Astrocyte (in vitro differentiated cells and primary cell): ENCODE results near the gene NME4. TPM values are rescaled to one million over a fixed set of nuclear protein-coding genes. Genes with fewer than 3 reads are reported as not detected.
A peak's percentile ranks its signal among the peaks of the same experiment; 100 is the strongest.

ENCODE experiments used
- DNase-seq: peaks from one replicate; pipeline ENCODE4 v3.0.0-alpha.2; 2010; ENCODE audit warnings: low read depth
- FAIRE-seq: peaks from 2 replicates; lab custom pipeline; 2011; peaks lifted over from hg19 to GRCh38; lab: Jason Lieb, UNC
- H2AFZ ChIP-seq: 2 replicates; pipeline ENCODE4 v1.6.0; 2012; ENCODE audit warnings: low read depth, low read length, inconsistent platforms
- H3K27ac ChIP-seq: 2 replicates; pipeline ENCODE4 v1.5.1; 2011; ENCODE audit warnings: low read depth, low read length, inconsistent platforms
- H3K27me3 ChIP-seq: 2 replicates; pipeline ENCODE4 v1.6.0; 2011; ENCODE audit warnings: low read length, inconsistent platforms; ENCODE audit not compliant: insufficient read depth
- H3K36me3 ChIP-seq: 2 replicates; pipeline ENCODE4 v1.5.1; 2011; ENCODE audit warnings: low read length, inconsistent platforms; ENCODE audit not compliant: insufficient read depth
- H3K4me1 ChIP-seq: 2 replicates; pipeline ENCODE4 v1.5.1; 2011; ENCODE audit warnings: low read length, inconsistent platforms; ENCODE audit not compliant: insufficient read depth
- H3K4me2 ChIP-seq: 2 replicates; pipeline ENCODE4 v1.6.0; 2012; ENCODE audit warnings: low read length, inconsistent platforms
- H3K4me3 ChIP-seq: 2 replicates; pipeline ENCODE4 v1.5.1; 2011; ENCODE audit warnings: low read depth, mild to moderate bottlenecking, low read length, inconsistent platforms; ENCODE audit not compliant: insufficient read depth
- H3K79me2 ChIP-seq: 2 replicates; pipeline ENCODE4 v1.6.0; 2012; ENCODE audit warnings: mild to moderate bottlenecking, low read length, inconsistent platforms; ENCODE audit not compliant: insufficient read depth
- H3K9ac ChIP-seq: 2 replicates; pipeline ENCODE4 v1.6.0; 2012; ENCODE audit warnings: mild to moderate bottlenecking, low read length, inconsistent platforms
- H3K9me3 ChIP-seq: 2 replicates; pipeline ENCODE4 v1.5.1; 2012; ENCODE audit warnings: low read depth, mild to moderate bottlenecking, low read length, inconsistent platforms; ENCODE audit not compliant: insufficient read depth
- H4K20me1 ChIP-seq: 2 replicates; pipeline ENCODE4 v1.6.0; 2012; ENCODE audit warnings: low read length, inconsistent platforms; ENCODE audit not compliant: insufficient read depth
- H3K27ac Mint-ChIP-seq: one replicate; pipeline ENCODE4 v1.8.0; 2021; ENCODE audit warnings: mild to moderate bottlenecking, mixed read lengths; ENCODE audit not compliant: unreplicated experiment
- H3K27me3 Mint-ChIP-seq: one replicate; pipeline ENCODE4 v1.8.0; 2021; ENCODE audit warnings: low read depth, mixed read lengths; ENCODE audit not compliant: unreplicated experiment
- H3K36me3 Mint-ChIP-seq: one replicate; pipeline ENCODE4 v1.8.0; 2021; ENCODE audit warnings: low read depth, mixed read lengths; ENCODE audit not compliant: unreplicated experiment
- H3K4me1 Mint-ChIP-seq: one replicate; pipeline ENCODE4 v1.8.0; 2021; ENCODE audit warnings: low read depth, mixed read lengths; ENCODE audit not compliant: unreplicated experiment
- H3K4me3 Mint-ChIP-seq: one replicate; pipeline ENCODE4 v1.8.0; 2021; ENCODE audit warnings: mild to moderate bottlenecking, moderate library complexity, mixed read lengths; ENCODE audit not compliant: unreplicated experiment
- H3K9me3 Mint-ChIP-seq: one replicate; pipeline ENCODE4 v1.8.0; 2021; ENCODE audit warnings: mild to moderate bottlenecking, mixed read lengths; ENCODE audit not compliant: unreplicated experiment
- EZH2 ChIP-seq: IDR thresholded peaks from 2 replicates; pipeline ENCODE4 v1.6.1; 2012; ENCODE audit warnings: mild to moderate bottlenecking, low read length, inconsistent platforms; ENCODE audit not compliant: insufficient read depth
- total RNA-seq: library from RNA; stranded (reverse); gene quantifications from 2 replicates; pipeline ENCODE4 v1.2.1, GENCODE V29; 2021
- TF ChIP-seq, protein P1 (sequence below): IDR thresholded peaks from 2 replicates; pipeline ENCODE4 v1.5.1; 2011; ENCODE audit warnings: low read depth, mild to moderate bottlenecking, inconsistent platforms, low read length, moderate library complexity; ENCODE audit not compliant: insufficient read depth

Gene NME4
- total RNA-seq, 1 donor from 2014 or later = 268 TPM

DNA sequence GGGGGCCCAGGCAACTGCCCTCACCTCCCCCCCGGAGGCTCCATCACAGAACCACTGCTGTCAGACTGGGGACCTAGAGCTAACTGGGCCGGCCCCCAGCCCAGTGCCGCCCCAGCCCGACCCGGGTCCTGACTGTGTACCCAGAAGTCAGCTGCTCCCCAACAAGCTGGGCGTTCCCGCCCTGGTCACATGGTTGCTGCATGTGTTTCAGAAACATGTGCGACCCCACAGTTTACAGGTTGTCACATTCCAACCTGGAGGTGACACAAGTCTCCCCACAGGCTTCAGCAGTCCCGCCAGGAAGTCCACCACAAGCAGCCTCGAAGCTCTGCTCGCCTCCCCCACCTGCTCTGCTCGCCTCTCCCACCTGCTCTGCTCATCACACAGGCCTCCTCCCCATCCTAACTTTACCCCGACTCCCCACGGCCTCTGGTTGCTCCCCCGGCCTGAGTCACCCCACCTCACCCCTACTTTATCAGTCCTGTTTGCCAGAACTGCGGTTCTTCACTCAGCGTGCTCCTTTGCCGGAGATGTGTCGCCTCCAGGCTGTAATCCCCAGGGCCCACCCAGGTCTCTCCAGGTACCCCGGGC, 27.6 kb upstream of the NME4 start:
- H3K9ac ChIP-seq = peak overlapping the region; percentile 60
- Mint-ChIP-seq H3K9me3 (no peaks in the 10 kb centered on the region), H3K27me3 (no peaks in the 10 kb centered on the region), H3K4me1 (peaks cover 9% of the 10 kb centered on the region), H3K4me3 (peak overlapping the region; percentile 80), H3K27ac (no peak overlapping the region), H3K36me3 (peaks cover 2% of the 10 kb centered on the region)
- DNase-seq = no peak
- no peaks in the 10 kb centered on the region for H3K27me3 ChIP-seq
- no peaks in the 10 kb centered on the region for H3K36me3 ChIP-seq
- H3K27ac ChIP-seq = no peak overlapping the region
- H2AFZ ChIP-seq = no peak overlapping the region
- peaks cover 8% of the 10 kb centered on the region for H3K4me1 ChIP-seq
- no peaks in the 10 kb centered on the region for H3K79me2 ChIP-seq
- H3K4me2 ChIP-seq = peak overlapping the region; percentile 82
- H4K20me1 ChIP-seq = peaks cover 11% of the 10 kb centered on the region
- H3K4me3 ChIP-seq = peak overlapping the region; percentile 39
- no peaks in the 10 kb centered on the region for H3K9me3 ChIP-seq
- no peak for FAIRE-seq
- no peak for TF ChIP-seq EZH2
- TF ChIP-seq, protein P1, sequence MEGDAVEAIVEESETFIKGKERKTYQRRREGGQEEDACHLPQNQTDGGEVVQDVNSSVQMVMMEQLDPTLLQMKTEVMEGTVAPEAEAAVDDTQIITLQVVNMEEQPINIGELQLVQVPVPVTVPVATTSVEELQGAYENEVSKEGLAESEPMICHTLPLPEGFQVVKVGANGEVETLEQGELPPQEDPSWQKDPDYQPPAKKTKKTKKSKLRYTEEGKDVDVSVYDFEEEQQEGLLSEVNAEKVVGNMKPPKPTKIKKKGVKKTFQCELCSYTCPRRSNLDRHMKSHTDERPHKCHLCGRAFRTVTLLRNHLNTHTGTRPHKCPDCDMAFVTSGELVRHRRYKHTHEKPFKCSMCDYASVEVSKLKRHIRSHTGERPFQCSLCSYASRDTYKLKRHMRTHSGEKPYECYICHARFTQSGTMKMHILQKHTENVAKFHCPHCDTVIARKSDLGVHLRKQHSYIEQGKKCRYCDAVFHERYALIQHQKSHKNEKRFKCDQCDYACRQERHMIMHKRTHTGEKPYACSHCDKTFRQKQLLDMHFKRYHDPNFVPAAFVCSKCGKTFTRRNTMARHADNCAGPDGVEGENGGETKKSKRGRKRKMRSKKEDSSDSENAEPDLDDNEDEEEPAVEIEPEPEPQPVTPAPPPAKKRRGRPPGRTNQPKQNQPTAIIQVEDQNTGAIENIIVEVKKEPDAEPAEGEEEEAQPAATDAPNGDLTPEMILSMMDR = no peak

DNA sequence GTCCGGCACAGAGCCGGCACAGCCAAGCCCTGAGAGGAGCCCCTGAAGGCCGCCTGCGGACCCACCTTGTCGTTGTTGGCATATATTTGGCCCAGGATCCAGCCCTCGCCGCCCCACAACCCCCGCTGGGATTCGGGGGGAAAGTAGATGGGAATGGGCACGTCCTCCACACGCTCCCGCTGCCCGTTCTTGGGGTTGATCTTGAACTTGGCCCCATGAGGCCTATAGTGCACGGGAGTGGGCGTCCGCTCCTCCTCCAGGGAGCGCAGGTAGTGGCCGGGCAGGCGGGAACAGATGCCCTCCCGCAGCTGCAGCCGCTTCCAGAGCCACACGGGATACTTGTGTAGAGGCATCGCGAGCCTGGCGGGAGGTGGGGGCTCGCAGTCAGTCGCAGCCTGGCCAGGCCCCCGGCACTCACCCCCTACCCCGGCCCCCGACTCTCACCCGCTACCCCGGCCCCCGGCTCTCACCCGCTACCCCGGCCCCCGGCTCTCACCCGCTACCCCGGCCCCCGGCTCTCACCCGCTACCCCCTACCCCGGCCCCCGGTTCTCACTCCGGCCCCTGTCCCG, 27.0 kb upstream of the NME4 start:
- FAIRE-seq = no peak

More for the DNA sequence above, 27.0 kb upstream of the NME4 start:
- DNase-seq = no peak
- H3K4me2 ChIP-seq = peak overlapping the region; percentile 82
- no peak overlapping the region for H2AFZ ChIP-seq
- peak overlapping the region; percentile 80 for H3K4me3 Mint-ChIP-seq
- no peak for TF ChIP-seq EZH2
- TF ChIP-seq, protein P1 = no peak
- H3K27me3 ChIP-seq = no peaks in the 10 kb centered on the region
- H4K20me1 ChIP-seq = peaks cover 11% of the 10 kb centered on the region
- no peaks in the 10 kb centered on the region for H3K79me2 ChIP-seq
- H3K27ac ChIP-seq = no peak overlapping the region
- peaks cover 9% of the 10 kb centered on the region for H3K4me1 Mint-ChIP-seq
- H3K36me3 ChIP-seq = no peaks in the 10 kb centered on the region
- H3K9ac ChIP-seq = peak overlapping the region; percentile 60
- no peaks in the 10 kb centered on the region for H3K9me3 Mint-ChIP-seq
- H3K36me3 Mint-ChIP-seq = peaks cover 2% of the 10 kb centered on the region
- no peaks in the 10 kb centered on the region for H3K9me3 ChIP-seq
- H3K27ac Mint-ChIP-seq = peak overlapping the region; percentile 72
- no peaks in the 10 kb centered on the region for H3K27me3 Mint-ChIP-seq
- peak overlapping the region; percentile 39 for H3K4me3 ChIP-seq
- H3K4me1 ChIP-seq = peaks cover 8% of the 10 kb centered on the region
